ENCODE results near the gene MPPE1.
"Not testable (repeated sequence)": the region's sequence is repeated elsewhere in the genome, so short reads cannot be mapped to it uniquely, and the experiment has no call there.

The MPPE1 gene

GRCh38 chr18:11859903-11860407 lies 48.2 kb downstream of the MPPE1 start:
- peak in 1 of 2 donors; percentile 13 for DNase-seq (ENCODE audit: extremely low read depth in 1 of 2, low read depth in 1 of 2)

GRCh38 chr18:11859282-11859830 lies 48.8 kb downstream of the MPPE1 start:
- DNase-seq (ENCODE audit: extremely low read depth in 1 of 2, low read depth in 1 of 2): no peak

GRCh38 chr18:11857177-11857887 lies 50.8 kb downstream of the MPPE1 start:
- DNase-seq (ENCODE audit: extremely low read depth in 1 of 2, low read depth in 1 of 2): no peak

GRCh38 chr18:11854554-11854953 lies 53.6 kb downstream of the MPPE1 start:
- not testable (repeated sequence) for DNase-seq (ENCODE audit: extremely low read depth in 1 of 2, low read depth in 1 of 2)

- peak in 1 of 2 donors; percentile 27 for DNase-seq (ENCODE audit: extremely low read depth in 1 of 2, low read depth in 1 of 2)
These were observed 56.2 kb downstream of the MPPE1 start for GRCh38 chr18:11851806-11852337.

- peak; percentile 91 to 94 for DNase-seq (ENCODE audit: extremely low read depth in 1 of 2, low read depth in 1 of 2)
These were observed 56.8 kb downstream of the MPPE1 start, which contains the start of gene CHMP1B for GRCh38 chr18:11851146-11851805. Gene CHMP1B (plus strand): TSS chr18:11851413. CDS start chr18:11851512, 99 bp downstream.

GRCh38 chr18:11850821-11851145 lies 57.3 kb downstream of the MPPE1 start:
- DNase-seq (ENCODE audit: extremely low read depth in 1 of 2, low read depth in 1 of 2): no peak

GRCh38 chr18:11849841-11850634 lies 58.1 kb downstream of the MPPE1 start:
- DNase-seq (ENCODE audit: extremely low read depth in 1 of 2, low read depth in 1 of 2): peak; percentile 25 to 37

GRCh38 chr18:11849279-11849678 lies 58.8 kb downstream of the MPPE1 start:
- no peak for DNase-seq (ENCODE audit: extremely low read depth in 1 of 2, low read depth in 1 of 2)

- no peak for DNase-seq (ENCODE audit: extremely low read depth in 1 of 2, low read depth in 1 of 2)
These were observed 60.3 kb downstream of the MPPE1 start for GRCh38 chr18:11847811-11848210.

GRCh38 chr18:11845654-11846053 lies 62.5 kb downstream of the MPPE1 start:
- no peak for DNase-seq (ENCODE audit: extremely low read depth in 1 of 2, low read depth in 1 of 2)

GRCh38 chr18:11844436-11844835 lies 63.7 kb downstream of the MPPE1 start:
- DNase-seq (ENCODE audit: extremely low read depth in 1 of 2, low read depth in 1 of 2): no peak

- no peak for DNase-seq (ENCODE audit: extremely low read depth in 1 of 2, low read depth in 1 of 2)
These were observed 65.6 kb downstream of the MPPE1 start for GRCh38 chr18:11842562-11842961.

GRCh38 chr18:11840493-11840892 lies 67.6 kb downstream of the MPPE1 start:
- DNase-seq (ENCODE audit: extremely low read depth in 1 of 2, low read depth in 1 of 2): no peak

GRCh38 chr18:11839556-11839955 lies 68.6 kb downstream of the MPPE1 start:
- no peak for DNase-seq (ENCODE audit: extremely low read depth in 1 of 2, low read depth in 1 of 2)

GRCh38 chr18:11834772-11835171 lies 73.3 kb downstream of the MPPE1 start:
- no peak for DNase-seq (ENCODE audit: extremely low read depth in 1 of 2, low read depth in 1 of 2)
